Trophoblast cell (in vitro differentiated cells and primary cell): ENCODE measurements around the gene GALNTL6.

ENCODE experiments used
- DNase-seq, 2 donors: peaks; one replicate each; pipeline ENCODE4 v3.0.0-alpha.2; 2016
- H2AFZ ChIP-seq: 2 replicates; pipeline ENCODE4 v1.6.1; 2013; ENCODE audit warnings: low read length, moderate library complexity, mild to moderate bottlenecking; ENCODE audit not compliant: insufficient read depth, poor library complexity
- H2AK5ac ChIP-seq: 2 replicates; pipeline ENCODE4 v1.6.1; 2013; ENCODE audit warnings: mild to moderate bottlenecking, low read length
- H2BK120ac ChIP-seq: 2 replicates; pipeline ENCODE4 v1.6.1; 2013; ENCODE audit warnings: low read length, mild to moderate bottlenecking, moderate library complexity; ENCODE audit not compliant: insufficient read depth, poor library complexity
- H2BK12ac ChIP-seq: 2 replicates; pipeline ENCODE4 v1.6.1; 2013; ENCODE audit warnings: mild to moderate bottlenecking, low read length, moderate library complexity
- H2BK5ac ChIP-seq: 2 replicates; pipeline ENCODE4 v1.6.1; 2013; ENCODE audit warnings: low read length, low read depth, moderate library complexity, mild to moderate bottlenecking; ENCODE audit not compliant: poor library complexity
- H3K14ac ChIP-seq: 2 replicates; pipeline ENCODE4 v1.6.1; 2013; ENCODE audit warnings: mild to moderate bottlenecking, low read length
- H3K18ac ChIP-seq: 2 replicates; pipeline ENCODE4 v1.6.1; 2013; ENCODE audit warnings: mild to moderate bottlenecking, low read length
- H3K23ac ChIP-seq: 2 replicates; pipeline ENCODE4 v1.6.1; 2013; ENCODE audit warnings: low read length
- H3K27ac ChIP-seq: 2 replicates; pipeline ENCODE4 v1.5.1; 2013; ENCODE audit warnings: low read depth, mild to moderate bottlenecking, inconsistent platforms, low read length, moderate library complexity
- H3K27me3 ChIP-seq: 2 replicates; pipeline ENCODE4 v1.6.1; 2013; ENCODE audit warnings: inconsistent platforms, mild to moderate bottlenecking, low read length, moderate library complexity; ENCODE audit not compliant: insufficient read depth
- H3K36me3 ChIP-seq, 2 experiments: 1 replicate in 1 of 2; 2 replicates in 1 of 2; pipeline ENCODE4 v1.6.1; 2013; ENCODE audit warnings: low read length in 2 of 2, mild to moderate bottlenecking in 2 of 2, moderate library complexity in 1 of 2; ENCODE audit not compliant: insufficient read depth in 2 of 2, control insufficient read depth in 1 of 2
- H3K4ac ChIP-seq: 2 replicates; pipeline ENCODE4 v1.6.1; 2013; ENCODE audit warnings: low read depth, mild to moderate bottlenecking, low read length, moderate library complexity
- H3K4me1 ChIP-seq, 2 experiments: 1 replicate in 1 of 2; 2 replicates in 1 of 2; pipeline ENCODE4 v1.6.1; 2013; ENCODE audit warnings: low read length in 2 of 2, mild to moderate bottlenecking in 2 of 2, moderate library complexity in 1 of 2; ENCODE audit not compliant: insufficient read depth in 2 of 2, control insufficient read depth in 1 of 2
- H3K4me2 ChIP-seq: 2 replicates; pipeline ENCODE4 v1.6.1; 2013; ENCODE audit warnings: inconsistent platforms, mild to moderate bottlenecking, low read length, moderate library complexity
- H3K4me3 ChIP-seq: 2 replicates; pipeline ENCODE4 v1.5.1; 2013; ENCODE audit warnings: mild to moderate bottlenecking, low read depth, low read length, inconsistent platforms
- H3K79me1 ChIP-seq: one replicate; pipeline ENCODE4 v1.6.1; 2013; ENCODE audit warnings: low read length
- H3K79me2 ChIP-seq: 2 replicates; pipeline ENCODE4 v1.6.1; 2013; ENCODE audit warnings: low read length, mild to moderate bottlenecking; ENCODE audit not compliant: control insufficient read depth, insufficient read depth, poor library complexity
- H3K9ac ChIP-seq: 2 replicates; pipeline ENCODE4 v1.6.1; 2013; ENCODE audit warnings: mild to moderate bottlenecking, low read length
- H3K9me3 ChIP-seq: 2 replicates; pipeline ENCODE4 v1.6.1; 2013; ENCODE audit warnings: low read depth, mild to moderate bottlenecking, control low read depth, inconsistent platforms, low read length; ENCODE audit not compliant: insufficient read depth
- H4K12ac ChIP-seq: 2 replicates; pipeline ENCODE4 v1.6.1; 2013; ENCODE audit warnings: low read depth, mild to moderate bottlenecking, low read length, moderate library complexity
- H4K8ac ChIP-seq: 2 replicates; pipeline ENCODE4 v1.6.1; 2013; ENCODE audit warnings: low read depth, mild to moderate bottlenecking, low read length, moderate library complexity
- H4K91ac ChIP-seq: one replicate; pipeline ENCODE4 v1.6.1; 2013; ENCODE audit warnings: low read depth, mild to moderate bottlenecking, low read length, moderate library complexity
- whole genome bisulfite sequencing: extraction: QIAGEN DNeasy Blood & Tissue Kit; methylation state at CpG from one replicate; pipeline ENCODE4 v1.1.7; 2013; ENCODE audit warnings: missing lambda C conversion rate; ENCODE audit not compliant: insufficient read length, insufficient coverage; ENCODE audit errors: extremely low coverage; 5-methylcytosine and 5-hydroxymethylcytosine counted together

The GALNTL6 gene

DNA sequence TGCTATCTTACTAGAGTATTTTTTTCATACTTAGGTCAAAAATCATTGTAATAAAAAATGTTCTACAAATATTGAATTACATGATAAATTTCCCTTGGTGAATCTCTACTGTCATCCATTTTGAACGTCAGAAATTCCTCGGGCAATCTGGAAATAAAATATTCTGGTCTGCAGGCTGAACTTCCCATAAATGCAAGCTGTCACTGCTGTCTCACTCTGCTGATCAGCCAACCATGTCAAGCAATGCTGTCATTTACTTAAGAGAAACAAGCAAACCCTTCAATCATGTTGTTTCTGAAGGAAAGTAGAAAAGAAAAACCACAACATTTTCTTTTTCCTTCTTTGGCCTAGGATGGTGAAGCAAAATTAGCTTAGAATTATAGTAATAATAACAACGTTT, 841.3 kb downstream of the GALNTL6 start:
- H3K18ac ChIP-seq: no peak overlapping the region
- no peak overlapping the region for H3K23ac ChIP-seq
- no peak overlapping the region for H4K12ac ChIP-seq
- H3K14ac ChIP-seq: no peak overlapping the region
- H4K91ac ChIP-seq: no peak overlapping the region
- no peak overlapping the region for H4K8ac ChIP-seq
- no peak overlapping the region for H2BK5ac ChIP-seq
- H3K27ac ChIP-seq: no peak overlapping the region
- no peak overlapping the region for H3K4ac ChIP-seq
- no peak overlapping the region for H2BK120ac ChIP-seq
- no peaks in the 10 kb centered on the region for H3K36me3 ChIP-seq
- H3K9ac ChIP-seq: no peak overlapping the region
- no peaks in the 10 kb centered on the region for H3K79me2 ChIP-seq
- no peak overlapping the region for H2AK5ac ChIP-seq
- H3K79me1 ChIP-seq: no peaks in the 10 kb centered on the region
- no CpG with 5 or more reads among the region's 3 CpGs for WGBS
- H2BK12ac ChIP-seq: no peak overlapping the region
- no peak overlapping the region for H3K4me2 ChIP-seq
- no peaks in the 10 kb centered on the region for H3K27me3 ChIP-seq
- no peaks in the 10 kb centered on the region for H3K4me1 ChIP-seq
- no peak for DNase-seq
- no peaks in the 10 kb centered on the region for H3K9me3 ChIP-seq
- H3K4me3 ChIP-seq: no peak overlapping the region
- no peak overlapping the region for H2AFZ ChIP-seq

- H3K4me1 ChIP-seq: no peaks in the 10 kb centered on the region
- no peak overlapping the region for H4K8ac ChIP-seq
- no peak overlapping the region for H2AFZ ChIP-seq
- H3K79me2 ChIP-seq: no peaks in the 10 kb centered on the region
- no peak overlapping the region for H3K14ac ChIP-seq
- H3K9ac ChIP-seq: no peak overlapping the region
- no peaks in the 10 kb centered on the region for H3K9me3 ChIP-seq
- H3K4me2 ChIP-seq: no peak overlapping the region
- no peak overlapping the region for H3K23ac ChIP-seq
- H4K12ac ChIP-seq: no peak overlapping the region
- H3K18ac ChIP-seq: no peak overlapping the region
- WGBS: no CpG with 5 or more reads among the region's 5 CpGs
- H2BK120ac ChIP-seq: no peak overlapping the region
- no peaks in the 10 kb centered on the region for H3K79me1 ChIP-seq
- peak overlapping the region; percentile 34 for H2BK12ac ChIP-seq
- H3K36me3 ChIP-seq: no peaks in the 10 kb centered on the region
- no peaks in the 10 kb centered on the region for H3K27me3 ChIP-seq
- H3K4ac ChIP-seq: no peak overlapping the region
- no peak overlapping the region for H3K4me3 ChIP-seq
- no peak overlapping the region for H2AK5ac ChIP-seq
- H4K91ac ChIP-seq: no peak overlapping the region
- no peak overlapping the region for H3K27ac ChIP-seq
- no peak overlapping the region for H2BK5ac ChIP-seq
- DNase-seq: no peak
These were observed 842.9 kb downstream of the GALNTL6 start for GRCh38 chr4:172656055-172656454.

GRCh38 chr4:172657081-172657480, 843.9 kb downstream of the GALNTL6 start:
- Histone ChIP-seq H3K4me3 (no peak overlapping the region), H3K79me1 (no peaks in the 10 kb centered on the region), H3K27me3 (no peaks in the 10 kb centered on the region), H2BK5ac (no peak overlapping the region), H3K36me3 (no peaks in the 10 kb centered on the region), H2BK12ac (no peak overlapping the region), H3K9me3 (no peaks in the 10 kb centered on the region), H2AFZ (no peak overlapping the region), H3K4me2 (no peak overlapping the region), H3K79me2 (no peaks in the 10 kb centered on the region), H3K4me1 (no peaks in the 10 kb centered on the region), H4K12ac (no peak overlapping the region), H3K27ac (no peak overlapping the region), H3K14ac (no peak overlapping the region), H3K18ac (no peak overlapping the region), H3K23ac (no peak overlapping the region), H3K9ac (no peak overlapping the region), H2AK5ac (no peak overlapping the region), H3K4ac (no peak overlapping the region), H4K8ac (no peak overlapping the region), H2BK120ac (no peak overlapping the region), H4K91ac (no peak overlapping the region)
- no peak for DNase-seq
- no CpG with 5 or more reads among the region's 6 CpGs for WGBS

DNA sequence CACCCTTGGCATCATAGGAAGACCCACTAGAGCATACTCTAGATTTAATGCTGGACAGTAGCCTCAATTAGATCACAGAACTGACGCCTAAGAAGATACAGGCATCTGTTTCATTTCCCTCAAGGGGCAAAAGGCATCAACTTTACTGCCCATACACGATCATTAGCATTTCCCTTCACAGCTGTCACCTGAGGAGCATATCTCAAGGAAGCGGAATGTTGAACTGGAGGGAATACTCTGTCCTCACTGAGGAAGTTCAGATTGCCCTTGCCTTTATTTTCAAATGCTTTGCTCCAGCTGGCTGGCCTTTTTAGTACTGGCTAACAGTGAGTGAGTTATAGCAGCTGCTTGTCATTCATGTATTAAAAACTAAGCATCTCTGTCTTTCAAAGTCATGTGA, 847.0 kb downstream of the GALNTL6 start:
- no peaks in the 10 kb centered on the region for H3K36me3 ChIP-seq
- H4K8ac ChIP-seq: no peak overlapping the region
- no peak for DNase-seq
- no peak overlapping the region for H3K27ac ChIP-seq
- no peak overlapping the region for H3K18ac ChIP-seq
- H3K23ac ChIP-seq: no peak overlapping the region
- H2BK5ac ChIP-seq: no peak overlapping the region
- no peaks in the 10 kb centered on the region for H3K9me3 ChIP-seq
- H2BK120ac ChIP-seq: no peak overlapping the region
- H3K9ac ChIP-seq: no peak overlapping the region
- H2AFZ ChIP-seq: no peak overlapping the region
- H3K79me2 ChIP-seq: no peaks in the 10 kb centered on the region
- H3K4me1 ChIP-seq: no peaks in the 10 kb centered on the region
- H3K4ac ChIP-seq: no peak overlapping the region
- H3K27me3 ChIP-seq: no peaks in the 10 kb centered on the region
- H3K79me1 ChIP-seq: no peaks in the 10 kb centered on the region
- no peak overlapping the region for H3K14ac ChIP-seq
- no CpG with 5 or more reads among the region's 3 CpGs for WGBS
- no peak overlapping the region for H2BK12ac ChIP-seq
- no peak overlapping the region for H4K12ac ChIP-seq
- H2AK5ac ChIP-seq: no peak overlapping the region
- no peak overlapping the region for H3K4me2 ChIP-seq
- H3K4me3 ChIP-seq: no peak overlapping the region
- no peak overlapping the region for H4K91ac ChIP-seq
